Kidney (tissue), 14 donors: ENCODE data around the gene SPRR4. TPM values are rescaled to one million over a fixed set of nuclear protein-coding genes. Genes with fewer than 3 reads are reported as not detected.

ENCODE experiments used
- DNase-seq, 5 donors: peaks; one replicate each; pipeline ENCODE4 v3.0.0-alpha.2; 2013 to 2020
- FAIRE-seq: peaks from 2 replicates; lab custom pipeline; 2012; peaks lifted over from hg19 to GRCh38; lab: Jason Lieb, UNC
- H3K27ac ChIP-seq, 2 donors: one replicate each; pipeline ENCODE4 v1.7.0; 2013; ENCODE audit warnings: low read depth in 2 of 2, low read length in 2 of 2, inconsistent platforms in 1 of 2
- H3K27me3 ChIP-seq: one replicate; pipeline ENCODE4 v1.7.1; 2013; ENCODE audit warnings: low read length, inconsistent platforms; ENCODE audit not compliant: control insufficient read depth, insufficient read depth
- H3K36me3 ChIP-seq, 3 donors: one replicate each; pipeline versions ENCODE4 v1.7.0 to v1.7.1; 2013; ENCODE audit warnings: low read length in 3 of 3, control low read depth in 1 of 3, inconsistent platforms in 1 of 3; ENCODE audit not compliant: insufficient read depth in 3 of 3, control insufficient read depth in 2 of 3
- H3K4me1 ChIP-seq, 3 donors: one replicate each; pipeline versions ENCODE4 v1.7.0 to v1.7.1; 2013; ENCODE audit warnings: low read length in 3 of 3, inconsistent platforms in 1 of 3, low read depth in 1 of 3; ENCODE audit not compliant: control insufficient read depth in 2 of 3, insufficient read depth in 2 of 3
- H3K4me3 ChIP-seq, 3 donors: one replicate each; pipeline versions ENCODE4 v1.7.0 to v1.8.1; 2013; ENCODE audit warnings: low read length in 3 of 3, control low read depth in 1 of 3, inconsistent platforms in 1 of 3
- H3K9ac ChIP-seq, 3 donors: one replicate each; pipeline versions ENCODE4 v1.7.0 to v1.7.1; 2013; ENCODE audit warnings: low read length in 3 of 3, control low read depth in 1 of 3, inconsistent platforms in 1 of 3
- H3K9me3 ChIP-seq, 3 donors: one replicate each; pipeline versions ENCODE4 v1.7.0 to v1.7.1; 2013; ENCODE audit warnings: low read length in 3 of 3, control low read depth in 1 of 3, inconsistent platforms in 1 of 3; ENCODE audit not compliant: control insufficient read depth in 2 of 3, insufficient read depth in 1 of 3
- intact Hi-C: fragments of 100-400 bp; cut with DNase I; formaldehyde crosslinking; loops from one replicate; pipeline ENCODE4 v1.11.1; 2022
- polyA plus RNA-seq: library from polyadenylated mRNA; stranded (reverse); fragments of 350-450 nt; fragmentation: Illumina TruSeq; extraction: RNeasy Lipid Tissue Mini Kit (QIAGEN cat#74804); gene quantifications from one replicate; pipeline ENCODE4 v1.2.3, GENCODE V29; 2014; ENCODE audit warnings: low read depth, low replicate concordance; ENCODE audit not compliant: insufficient read depth
- total RNA-seq: library from RNA; stranded (reverse); fragmentation: NEBNext Ultra II Directional; extraction: Animal tissue kit (Norgen Biotek cat#: 25700); gene quantifications from one replicate; pipeline ENCODE4 v1.2.1, GENCODE V29; 2021
- TF ChIP-seq, protein P1 (sequence below): IDR thresholded peaks from 3 replicates; pipeline ENCODE4 v1.5.1; 2012; ENCODE audit warnings: mild to moderate bottlenecking, moderate library complexity, borderline replicate concordance; ENCODE audit not compliant: insufficient read depth; ENCODE audit errors: extremely low read depth
- donor health status: control.
- donor health status: control.
- donor health status: control.
- donor health status: control.
- donor health status: control.
- donor health status: DM: yes; HTN: yes; CAD: no.
- donor health status: Normal renal cell carcinoma (clear cell type).

Gene SPRR4
- total and polyA plus RNA-seq, 2 donors from 2014 or later: not detected

DNA sequence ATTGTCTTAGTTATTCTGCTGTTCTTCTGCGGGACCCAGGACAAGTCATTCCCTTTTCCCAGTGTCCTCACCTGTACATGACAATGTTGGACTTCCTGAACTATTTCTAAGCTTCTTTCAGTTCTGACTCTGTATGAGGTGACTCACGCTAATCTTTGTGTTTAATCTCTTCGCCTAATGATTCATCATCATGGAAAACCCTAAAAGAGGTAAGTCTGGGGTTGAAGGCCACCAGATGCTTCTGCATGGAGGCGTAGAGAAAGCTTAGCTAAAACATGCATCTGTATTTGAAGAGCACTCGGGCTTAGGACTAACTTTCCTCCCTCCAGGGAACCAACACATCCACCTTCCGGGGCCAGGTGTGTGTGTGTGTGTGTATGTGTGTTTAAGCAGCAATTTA, 16.0 kb upstream of the SPRR4 start:
- H3K27ac ChIP-seq: no peak overlapping the region
- peaks cover 0 to 5% (median 0%) of the 10 kb centered on the region in 3 donors for H3K9me3 ChIP-seq
- FAIRE-seq: no peak
- TF ChIP-seq, protein P1, sequence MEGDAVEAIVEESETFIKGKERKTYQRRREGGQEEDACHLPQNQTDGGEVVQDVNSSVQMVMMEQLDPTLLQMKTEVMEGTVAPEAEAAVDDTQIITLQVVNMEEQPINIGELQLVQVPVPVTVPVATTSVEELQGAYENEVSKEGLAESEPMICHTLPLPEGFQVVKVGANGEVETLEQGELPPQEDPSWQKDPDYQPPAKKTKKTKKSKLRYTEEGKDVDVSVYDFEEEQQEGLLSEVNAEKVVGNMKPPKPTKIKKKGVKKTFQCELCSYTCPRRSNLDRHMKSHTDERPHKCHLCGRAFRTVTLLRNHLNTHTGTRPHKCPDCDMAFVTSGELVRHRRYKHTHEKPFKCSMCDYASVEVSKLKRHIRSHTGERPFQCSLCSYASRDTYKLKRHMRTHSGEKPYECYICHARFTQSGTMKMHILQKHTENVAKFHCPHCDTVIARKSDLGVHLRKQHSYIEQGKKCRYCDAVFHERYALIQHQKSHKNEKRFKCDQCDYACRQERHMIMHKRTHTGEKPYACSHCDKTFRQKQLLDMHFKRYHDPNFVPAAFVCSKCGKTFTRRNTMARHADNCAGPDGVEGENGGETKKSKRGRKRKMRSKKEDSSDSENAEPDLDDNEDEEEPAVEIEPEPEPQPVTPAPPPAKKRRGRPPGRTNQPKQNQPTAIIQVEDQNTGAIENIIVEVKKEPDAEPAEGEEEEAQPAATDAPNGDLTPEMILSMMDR: no peak
- H3K4me1 ChIP-seq: no peaks in the 10 kb centered on the region
- intact Hi-C loops: no loop called here
- no peak overlapping the region for H3K4me3 ChIP-seq
- H3K27me3 ChIP-seq: no peaks in the 10 kb centered on the region
- H3K36me3 ChIP-seq: no peaks in the 10 kb centered on the region
- no peak for DNase-seq
- no peak overlapping the region for H3K9ac ChIP-seq

DNA sequence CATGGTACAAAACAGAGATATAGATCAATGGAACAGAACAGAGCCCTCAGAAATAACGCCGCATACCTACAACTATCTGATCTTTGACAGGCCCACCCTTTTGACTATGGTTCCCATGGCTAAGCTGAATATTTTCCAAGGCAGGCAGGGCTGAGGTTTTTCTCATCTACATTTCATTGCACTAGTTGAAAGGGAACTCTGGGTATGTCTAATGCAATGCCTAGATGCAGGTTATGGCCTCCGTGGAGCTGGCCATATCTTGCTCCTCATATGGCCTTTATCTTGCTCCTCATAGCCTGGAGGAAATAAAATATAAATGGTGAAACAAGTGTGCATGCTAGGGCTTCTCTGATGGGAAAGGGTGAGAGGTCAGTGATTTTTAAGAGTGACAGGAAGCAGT, 12.9 kb upstream of the SPRR4 start:
- Histone ChIP-seq H3K4me3 (no peak overlapping the region), H3K27ac (no peak overlapping the region), H3K9ac (no peak overlapping the region), H3K27me3 (no peaks in the 10 kb centered on the region), H3K36me3 (no peaks in the 10 kb centered on the region), H3K9me3 (peaks cover 0 to 5% (median 0%) of the 10 kb centered on the region in 3 donors), H3K4me1 (no peaks in the 10 kb centered on the region)
- TF ChIP-seq, protein P1: no peak
- intact Hi-C loops: no loop called here
- DNase-seq (no peak), FAIRE-seq (no peak)

DNA sequence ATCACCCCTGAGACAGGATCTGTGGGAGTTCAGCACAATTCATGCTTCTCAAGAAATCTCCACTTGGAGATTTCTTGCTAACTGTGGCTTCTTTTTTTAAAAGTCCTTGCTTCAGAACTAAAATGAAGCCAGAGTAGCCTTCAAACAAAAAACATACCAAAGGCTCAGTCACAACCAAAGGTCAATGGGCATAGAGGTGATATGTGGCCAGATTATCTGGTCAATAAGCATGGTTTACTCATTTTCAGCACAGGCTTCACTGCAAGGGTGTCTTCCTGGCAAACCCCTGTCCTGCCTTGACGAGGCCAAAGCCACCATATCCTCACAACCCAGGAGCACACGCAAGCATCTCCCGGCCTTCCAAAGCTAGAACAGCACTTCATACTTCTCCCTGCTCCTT, 11.2 kb upstream of the SPRR4 start:
- Histone ChIP-seq H3K9ac (no peak overlapping the region), H3K9me3 (peaks cover 0 to 5% (median 0%) of the 10 kb centered on the region in 3 donors), H3K27me3 (no peaks in the 10 kb centered on the region), H3K4me3 (no peak overlapping the region), H3K27ac (no peak overlapping the region), H3K36me3 (no peaks in the 10 kb centered on the region), H3K4me1 (no peaks in the 10 kb centered on the region)
- TF ChIP-seq, protein P1: no peak
- intact Hi-C loops: no loop called here
- DNase-seq (no peak), FAIRE-seq (no peak)
